HCT116 (cell line): ENCODE measurements around the gene ANKS1A. TPM values are rescaled to one million over a fixed set of nuclear protein-coding genes. Genes with fewer than 3 reads are reported as not detected.

Source experiments
- ATAC-seq: fragments of 200-7000 bp; cut with Tn5 transposase; 2 replicates; pipeline ENCODE4 v1.9.1; 2020; ENCODE audit warnings: mild to moderate bottlenecking, moderate library complexity
- BruUV-seq: library from RNA; stranded (reverse); fragments of 400-500 nt; replicated peaks from 2 replicates; lab custom pipeline; 2021; lab: Mats Ljungman, UMichigan
- CTCF ChIA-PET: fragments of 300-600 bp; sonication (Branson Sonifier 250); formaldehyde crosslinking; loops from one replicate; lab custom pipeline; 2021; ENCODE audit warnings: antibody characterized with exemption; lab: Charles Lee
- POLR2A ChIA-PET: fragments of 300-600, 350-600 bp; sonication (Branson Sonifier 250); formaldehyde crosslinking; loops from one replicate; lab custom pipeline; 2021; ENCODE audit warnings: antibody characterized with exemption; lab: Charles Lee
- RAD21 ChIA-PET, 2 experiments: fragments of 300-600 bp; sonication (Branson Sonifier 250); formaldehyde crosslinking; loops; one replicate each; lab custom pipeline; 2023; ENCODE audit warnings: low total read pairs in 2 of 2; ENCODE audit not compliant: uncharacterized antibody in 2 of 2, unreplicated experiment in 2 of 2, low non-redundant PET in 1 of 2; lab: Charles Lee
- DNase-seq: peaks from one replicate; pipeline ENCODE4 v3.0.0-alpha.2; 2010; ENCODE audit warnings: low read depth, low spot score
- H2AFZ ChIP-seq: fragments of 200-600 bp; shearing (Covaris generic), sonication (generic); 2 replicates; pipeline ENCODE4 v1.6.1; 2017; ENCODE audit warnings: low read depth, mixed run types, mixed read lengths, antibody characterized with exemption, low read length; ENCODE audit not compliant: poor library complexity, severe bottlenecking
- H3K27ac ChIP-seq: 2 replicates; pipeline ENCODE4 v1.5.1; 2012; ENCODE audit warnings: low read depth, low read length
- H3K27me3 ChIP-seq: fragments of 200-600 bp; sonication (generic); 2 replicates; pipeline ENCODE4 v1.6.1; 2016; ENCODE audit warnings: mixed run types, low read length, mixed read lengths; ENCODE audit not compliant: insufficient read depth
- H3K36me3 ChIP-seq, 2 experiments: fragments of 200-500 bp in 1 of 2; fragments of 200-600 bp in 1 of 2; sonication (Bioruptor generic) in 1 of 2; sonication (generic) in 1 of 2; 2 replicates each; pipeline versions ENCODE4 v1.5.1 to v1.6.1; 2014 to 2016; ENCODE audit warnings: low read length in 2 of 2, inconsistent platforms in 1 of 2, mixed read lengths in 1 of 2, mixed run types in 1 of 2; ENCODE audit not compliant: insufficient read depth in 2 of 2, control insufficient read depth in 1 of 2
- H3K4me1 ChIP-seq, 2 experiments: fragments of 200-600 bp in 1 of 2; sonication (generic) in 1 of 2; 2 replicates each; pipeline versions ENCODE4 v1.5.1 to v1.6.1; 2012 to 2017; ENCODE audit warnings: low read length in 2 of 2, inconsistent platforms in 1 of 2, mild to moderate bottlenecking in 1 of 2, mixed read lengths in 1 of 2, mixed run types in 1 of 2, moderate library complexity in 1 of 2; ENCODE audit not compliant: insufficient read depth in 2 of 2, control insufficient read depth in 1 of 2
- H3K4me2 ChIP-seq: fragments of 200-600 bp; sonication (generic); 2 replicates; pipeline ENCODE4 v1.6.1; 2017; ENCODE audit warnings: mixed run types, low read length, mixed read lengths
- H3K4me3 ChIP-seq, 2 experiments: fragments of 200-600 bp in 1 of 2; sonication (generic) in 1 of 2; replicated peaks in 1 of 2; 2 replicates each; pipeline ENCODE4 v1.5.1; 2011 to 2016; ENCODE audit warnings: low read length in 2 of 2, control low read depth in 1 of 2, low read depth in 1 of 2, mild to moderate bottlenecking in 1 of 2, mixed read lengths in 1 of 2, mixed run types in 1 of 2
- H3K79me2 ChIP-seq: fragments of 200-600 bp; sonication (generic); 2 replicates; pipeline ENCODE4 v1.6.1; 2017; ENCODE audit warnings: mild to moderate bottlenecking, mixed run types, low read length, moderate library complexity, mixed read lengths; ENCODE audit not compliant: insufficient read depth
- H3K9ac ChIP-seq: fragments of 200-600 bp; sonication (generic); 2 replicates; pipeline ENCODE4 v1.6.1; 2016; ENCODE audit warnings: low read length, mixed read lengths
- H3K9me2 ChIP-seq: fragments of 200-600 bp; sonication (generic), shearing (Covaris generic); 2 replicates; pipeline ENCODE4 v1.6.1; 2017; ENCODE audit warnings: mixed run types, mild to moderate bottlenecking, moderate library complexity; ENCODE audit not compliant: insufficient read depth
- H3K9me3 ChIP-seq, 2 experiments: fragments of 200-500 bp in 1 of 2; fragments of 200-600 bp in 1 of 2; sonication (Bioruptor generic) in 1 of 2; sonication (generic) in 1 of 2; 2 replicates each; pipeline ENCODE4 v1.6.1; 2014 to 2017; ENCODE audit warnings: low read length in 2 of 2, mixed read lengths in 2 of 2, inconsistent platforms in 1 of 2, low read depth in 1 of 2, mild to moderate bottlenecking in 1 of 2, mixed run types in 1 of 2, moderate library complexity in 1 of 2; ENCODE audit not compliant: control insufficient read depth in 1 of 2, insufficient read depth in 1 of 2
- H4K20me1 ChIP-seq: fragments of 200-600 bp; sonication (generic), shearing (Covaris generic); 2 replicates; pipeline ENCODE4 v1.6.1; 2017; ENCODE audit warnings: mixed run types, mild to moderate bottlenecking, moderate library complexity; ENCODE audit not compliant: insufficient read depth
- ATF3 ChIP-seq: IDR thresholded peaks from 2 replicates; pipeline ENCODE4 v1.6.1; 2012
- CBX3 ChIP-seq: IDR thresholded peaks from 2 replicates; pipeline ENCODE4 v1.6.1; 2012; ENCODE audit warnings: low read depth
- CEBPB ChIP-seq: IDR thresholded peaks from 2 replicates; pipeline ENCODE4 v1.6.1; 2012; ENCODE audit warnings: low read depth
- EGR1 ChIP-seq: IDR thresholded peaks from 2 replicates; pipeline ENCODE4 v1.6.1; 2012; ENCODE audit warnings: low read depth
- ELF1 ChIP-seq: IDR thresholded peaks from 2 replicates; pipeline ENCODE4 v1.6.1; 2012; ENCODE audit warnings: low read depth, borderline replicate concordance
- EZH2 ChIP-seq: fragments of 200-600 bp; sonication (generic); IDR thresholded peaks from 2 replicates; pipeline ENCODE4 v1.6.1; 2017; ENCODE audit warnings: antibody characterized with exemption, mixed run types
- EZH2phosphoT487 ChIP-seq: fragments of 200-600 bp; IDR thresholded peaks from 2 replicates; pipeline ENCODE4 v1.6.1; 2018; ENCODE audit warnings: antibody characterized with exemption, borderline replicate concordance
- JUND ChIP-seq: IDR thresholded peaks from 2 replicates; pipeline ENCODE4 v1.6.1; 2012
- MAX ChIP-seq: IDR thresholded peaks from 2 replicates; pipeline ENCODE4 v1.6.1; 2012
- RAD21 ChIP-seq: IDR thresholded peaks from 2 replicates; pipeline ENCODE4 v1.6.1; 2012; ENCODE audit warnings: low read depth, mild to moderate bottlenecking
- SIN3A ChIP-seq: IDR thresholded peaks from 2 replicates; pipeline ENCODE4 v1.6.1; 2012; ENCODE audit warnings: low read depth
- SRF ChIP-seq: IDR thresholded peaks from 2 replicates; pipeline ENCODE4 v1.6.1; 2012; ENCODE audit warnings: low read depth
- TCF7L2 ChIP-seq: IDR thresholded peaks from 2 replicates; pipeline ENCODE4 v1.7.0; 2011; ENCODE audit warnings: borderline replicate concordance, inconsistent platforms; ENCODE audit not compliant: insufficient read depth, insufficient read length; ENCODE audit errors: extremely low read depth
- YY1 ChIP-seq: IDR thresholded peaks from 2 replicates; pipeline ENCODE4 v1.6.1; 2011; ENCODE audit warnings: low read length, low read depth, moderate library complexity, mild to moderate bottlenecking; ENCODE audit not compliant: insufficient replicate concordance; ENCODE audit errors: extremely low read depth
- ZFX ChIP-seq: fragments of 450-650 bp; IDR thresholded peaks from 2 replicates; pipeline ENCODE4 v1.6.1; 2017
- ZNF274 ChIP-seq: fragments of 200-500 bp; sonication (Bioruptor generic); IDR thresholded peaks from 2 replicates; pipeline ENCODE4 v1.6.1; 2014; ENCODE audit warnings: mild to moderate bottlenecking, low read depth, low read length, inconsistent platforms
- intact Hi-C: fragments of 100-400 bp; cut with micrococcal nuclease; formaldehyde crosslinking; loops from 2 replicates; pipeline ENCODE4 v1.10.0; 2022
- total RNA-seq: library from RNA; stranded (reverse); gene quantifications from one replicate; pipeline ENCODE4 v1.2.1, GENCODE V29; 2021; ENCODE audit not compliant: unreplicated experiment
- TF ChIP-seq, protein P1 (sequence below): IDR thresholded peaks from 2 replicates; pipeline ENCODE4 v1.6.1; 2011; ENCODE audit warnings: mild to moderate bottlenecking, low read length, moderate library complexity; ENCODE audit not compliant: insufficient replicate concordance; ENCODE audit errors: extremely low read depth
- TF ChIP-seq, protein P2 (sequence below): IDR thresholded peaks from 2 replicates; pipeline ENCODE4 v1.6.1; 2012; ENCODE audit warnings: low read depth

The ANKS1A gene
- total RNA-seq, 1 experiment from 2014 or later, result 20.6 TPM

DNA sequence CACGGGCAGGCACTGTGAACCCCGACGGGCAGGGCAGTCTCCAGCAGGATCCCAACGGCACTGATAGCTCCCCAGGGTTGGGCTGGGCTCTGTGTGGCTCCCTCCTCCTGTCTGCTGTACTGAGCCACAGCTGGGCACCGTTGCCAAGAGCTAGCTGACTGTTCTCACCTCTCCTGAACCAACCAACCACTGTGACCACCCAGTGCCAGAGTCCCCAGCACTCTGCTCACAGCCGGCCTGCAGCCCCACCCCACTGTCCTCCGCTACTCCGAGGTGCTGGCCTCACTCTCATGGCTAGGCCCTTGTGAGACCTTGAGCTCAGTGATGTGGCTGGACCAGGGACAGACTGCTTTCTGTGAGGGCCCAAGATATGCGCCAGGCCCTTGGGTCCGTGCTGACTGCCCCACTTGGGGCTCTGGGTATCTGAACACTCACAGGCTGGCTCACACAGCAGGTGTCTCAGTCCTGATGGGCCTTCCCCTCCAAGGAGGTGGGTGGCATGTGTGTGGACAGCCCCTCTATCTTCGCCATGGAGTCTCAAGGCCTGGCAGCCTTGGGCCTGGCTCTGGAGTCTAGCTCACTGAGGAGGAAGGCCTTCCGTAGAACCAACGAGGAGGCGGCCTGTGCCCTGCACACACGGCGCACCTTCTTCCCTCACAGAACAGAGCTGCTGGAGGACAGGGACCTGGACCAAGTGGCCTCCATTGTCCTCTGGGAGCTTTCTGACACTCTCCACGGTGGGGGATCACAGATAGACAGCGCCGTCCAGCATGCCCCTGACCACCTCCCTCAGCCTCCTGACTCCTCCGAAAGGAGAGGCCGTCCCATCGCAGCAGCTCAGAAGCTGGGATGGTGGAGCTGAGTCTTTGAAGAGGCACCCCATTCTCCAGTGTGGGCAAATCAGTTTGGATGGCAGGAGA, 198.6 kb downstream of the ANKS1A start:
- CTCF ChIA-PET, result no interaction called here
- ATAC-seq (no peak), DNase-seq (no peak)

More for the DNA sequence above, 198.6 kb downstream of the ANKS1A start:
- H3K4me3 ChIP-seq, result no peak overlapping the region
- no peaks in the 10 kb centered on the region for H4K20me1 ChIP-seq
- RAD21 ChIA-PET, result no interaction called here
- H3K4me2 ChIP-seq, result no peak overlapping the region
- no peak overlapping the region for H2AFZ ChIP-seq
- H3K79me2 ChIP-seq, result no peaks in the 10 kb centered on the region
- no peaks in the 10 kb centered on the region for H3K9me3 ChIP-seq
- intact Hi-C loops, result no loop called here
- no peaks in the 10 kb centered on the region for H3K27me3 ChIP-seq
- H3K36me3 ChIP-seq, result no peaks in the 10 kb centered on the region; a peak in 2 of 4 replicates
- POLR2A ChIA-PET, result no interaction called here
- no peak overlapping the region for H3K27ac ChIP-seq
- TF ChIP-seq EZH2phosphoT487 (no peak), ZFX (no peak), ELF1 (no peak), ZNF274 (no peak), EZH2 (no peak), TCF7L2 (no peak), SRF (no peak), ATF3 (no peak), EGR1 (no peak), CEBPB (no peak), CBX3 (no peak), SIN3A (no peak), JUND (no peak), MAX (no peak), YY1 (no peak), RAD21 (no peak)
- TF ChIP-seq, protein P1, sequence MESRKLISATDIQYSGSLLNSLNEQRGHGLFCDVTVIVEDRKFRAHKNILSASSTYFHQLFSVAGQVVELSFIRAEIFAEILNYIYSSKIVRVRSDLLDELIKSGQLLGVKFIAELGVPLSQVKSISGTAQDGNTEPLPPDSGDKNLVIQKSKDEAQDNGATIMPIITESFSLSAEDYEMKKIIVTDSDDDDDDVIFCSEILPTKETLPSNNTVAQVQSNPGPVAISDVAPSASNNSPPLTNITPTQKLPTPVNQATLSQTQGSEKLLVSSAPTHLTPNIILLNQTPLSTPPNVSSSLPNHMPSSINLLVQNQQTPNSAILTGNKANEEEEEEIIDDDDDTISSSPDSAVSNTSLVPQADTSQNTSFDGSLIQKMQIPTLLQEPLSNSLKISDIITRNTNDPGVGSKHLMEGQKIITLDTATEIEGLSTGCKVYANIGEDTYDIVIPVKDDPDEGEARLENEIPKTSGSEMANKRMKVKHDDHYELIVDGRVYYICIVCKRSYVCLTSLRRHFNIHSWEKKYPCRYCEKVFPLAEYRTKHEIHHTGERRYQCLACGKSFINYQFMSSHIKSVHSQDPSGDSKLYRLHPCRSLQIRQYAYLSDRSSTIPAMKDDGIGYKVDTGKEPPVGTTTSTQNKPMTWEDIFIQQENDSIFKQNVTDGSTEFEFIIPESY, result no peak
- TF ChIP-seq, protein P2, sequence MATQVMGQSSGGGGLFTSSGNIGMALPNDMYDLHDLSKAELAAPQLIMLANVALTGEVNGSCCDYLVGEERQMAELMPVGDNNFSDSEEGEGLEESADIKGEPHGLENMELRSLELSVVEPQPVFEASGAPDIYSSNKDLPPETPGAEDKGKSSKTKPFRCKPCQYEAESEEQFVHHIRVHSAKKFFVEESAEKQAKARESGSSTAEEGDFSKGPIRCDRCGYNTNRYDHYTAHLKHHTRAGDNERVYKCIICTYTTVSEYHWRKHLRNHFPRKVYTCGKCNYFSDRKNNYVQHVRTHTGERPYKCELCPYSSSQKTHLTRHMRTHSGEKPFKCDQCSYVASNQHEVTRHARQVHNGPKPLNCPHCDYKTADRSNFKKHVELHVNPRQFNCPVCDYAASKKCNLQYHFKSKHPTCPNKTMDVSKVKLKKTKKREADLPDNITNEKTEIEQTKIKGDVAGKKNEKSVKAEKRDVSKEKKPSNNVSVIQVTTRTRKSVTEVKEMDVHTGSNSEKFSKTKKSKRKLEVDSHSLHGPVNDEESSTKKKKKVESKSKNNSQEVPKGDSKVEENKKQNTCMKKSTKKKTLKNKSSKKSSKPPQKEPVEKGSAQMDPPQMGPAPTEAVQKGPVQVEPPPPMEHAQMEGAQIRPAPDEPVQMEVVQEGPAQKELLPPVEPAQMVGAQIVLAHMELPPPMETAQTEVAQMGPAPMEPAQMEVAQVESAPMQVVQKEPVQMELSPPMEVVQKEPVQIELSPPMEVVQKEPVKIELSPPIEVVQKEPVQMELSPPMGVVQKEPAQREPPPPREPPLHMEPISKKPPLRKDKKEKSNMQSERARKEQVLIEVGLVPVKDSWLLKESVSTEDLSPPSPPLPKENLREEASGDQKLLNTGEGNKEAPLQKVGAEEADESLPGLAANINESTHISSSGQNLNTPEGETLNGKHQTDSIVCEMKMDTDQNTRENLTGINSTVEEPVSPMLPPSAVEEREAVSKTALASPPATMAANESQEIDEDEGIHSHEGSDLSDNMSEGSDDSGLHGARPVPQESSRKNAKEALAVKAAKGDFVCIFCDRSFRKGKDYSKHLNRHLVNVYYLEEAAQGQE, result no peak
- no peaks in the 10 kb centered on the region for H3K4me1 ChIP-seq
- no peak overlapping the region for H3K9ac ChIP-seq
- no peaks in the 10 kb centered on the region for H3K9me2 ChIP-seq
- BruUV-seq, result no TSS peak
